HUES48 (cell line): ENCODE data around the gene CLEC14A.

Source experiments
- H3K27ac ChIP-seq: one replicate; pipeline ENCODE4 v1.7.0; 2013; ENCODE audit warnings: low read depth, low read length, inconsistent platforms
- H3K27me3 ChIP-seq: 2 replicates; pipeline ENCODE4 v1.6.1; 2013; ENCODE audit warnings: mild to moderate bottlenecking, low read length; ENCODE audit not compliant: control insufficient read depth, insufficient read depth
- H3K36me3 ChIP-seq: 2 replicates; pipeline ENCODE4 v1.6.1; 2013; ENCODE audit warnings: low read length; ENCODE audit not compliant: control insufficient read depth, insufficient read depth
- H3K4me1 ChIP-seq: 2 replicates; pipeline ENCODE4 v1.6.1; 2013; ENCODE audit warnings: mild to moderate bottlenecking, low read length; ENCODE audit not compliant: control insufficient read depth, insufficient read depth
- H3K4me3 ChIP-seq: 2 replicates; pipeline ENCODE4 v1.5.1; 2013; ENCODE audit warnings: mild to moderate bottlenecking, low read depth, low read length
- H3K9ac ChIP-seq: 2 replicates; pipeline ENCODE4 v1.6.1; 2013; ENCODE audit warnings: mild to moderate bottlenecking, low read depth, low read length, moderate library complexity
- H3K9me3 ChIP-seq: 2 replicates; pipeline ENCODE4 v1.6.1; 2013; ENCODE audit warnings: low read length; ENCODE audit not compliant: control insufficient read depth, insufficient read depth

The CLEC14A gene

DNA sequence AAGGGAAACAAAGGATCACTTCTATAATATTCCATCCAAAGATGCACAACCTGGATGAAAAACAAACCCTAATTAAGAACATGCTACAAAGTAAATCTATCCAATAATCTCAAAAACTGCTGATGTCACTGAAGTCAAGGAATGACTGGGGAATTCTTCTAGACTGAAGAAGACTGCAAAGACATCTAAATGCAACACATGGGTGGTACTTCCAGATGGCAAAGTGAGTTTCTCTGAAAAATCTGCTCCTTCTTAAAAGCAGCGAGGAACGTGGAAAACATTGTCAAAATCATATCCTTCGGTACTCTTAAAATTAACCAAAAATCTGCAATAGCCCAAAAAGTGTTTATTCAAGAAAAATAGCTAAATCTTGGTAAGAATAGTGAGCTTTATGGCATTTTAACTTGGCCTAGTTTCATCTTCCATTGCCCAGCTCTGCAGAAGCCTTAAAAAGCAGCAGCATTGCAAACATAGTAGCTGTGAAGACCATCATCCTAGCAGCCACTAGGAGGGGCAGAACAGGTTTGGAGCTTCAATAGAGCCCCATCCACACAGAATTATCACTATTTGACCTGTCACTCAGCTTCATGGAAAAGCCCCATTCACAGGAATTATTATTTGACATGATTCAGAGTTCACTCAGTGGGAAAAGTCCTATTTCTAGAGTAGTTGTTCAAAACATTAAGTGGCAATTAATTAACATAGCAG, 7.4 kb downstream of the CLEC14A start:
- Histone ChIP-seq H3K9ac (no peak overlapping the region), H3K4me1 (no peaks in the 10 kb centered on the region), H3K9me3 (no peaks in the 10 kb centered on the region), H3K27ac (no peak overlapping the region), H3K27me3 (peaks cover 78% of the 10 kb centered on the region), H3K36me3 (no peaks in the 10 kb centered on the region), H3K4me3 (no peak overlapping the region)

DNA sequence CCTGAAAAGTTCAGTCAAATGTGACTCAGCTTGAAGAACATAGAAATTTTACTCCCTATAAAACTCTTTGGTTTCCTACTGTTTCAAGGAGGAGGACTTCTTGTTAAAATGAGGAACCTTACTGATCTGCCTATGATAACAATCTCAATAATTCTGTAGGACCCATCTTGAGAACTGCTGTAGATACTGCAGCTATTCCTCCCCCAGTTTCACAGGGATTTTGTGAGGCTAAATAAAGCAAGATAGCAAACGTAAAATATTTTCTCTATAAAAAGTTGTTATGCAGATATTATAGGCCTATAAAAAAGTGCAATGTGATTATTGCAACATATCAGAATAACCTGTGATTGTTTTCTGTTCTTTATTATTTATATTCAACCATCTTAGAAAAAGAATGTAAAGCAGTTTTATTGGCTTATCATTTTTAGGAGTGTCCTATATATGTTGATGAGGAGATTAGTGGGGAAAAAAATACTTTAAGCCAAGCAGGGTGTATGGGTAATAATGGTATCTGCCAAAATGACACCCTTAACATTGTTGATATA, 12.1 kb downstream of the CLEC14A start:
- Histone ChIP-seq H3K9me3 (no peaks in the 10 kb centered on the region), H3K27ac (no peak overlapping the region), H3K4me3 (no peak overlapping the region), H3K27me3 (peaks cover 79% of the 10 kb centered on the region), H3K4me1 (no peaks in the 10 kb centered on the region), H3K36me3 (no peaks in the 10 kb centered on the region), H3K9ac (no peak overlapping the region)

- Histone ChIP-seq H3K27ac (no peak overlapping the region), H3K4me1 (no peaks in the 10 kb centered on the region), H3K9ac (no peak overlapping the region), H3K36me3 (no peaks in the 10 kb centered on the region), H3K4me3 (no peak overlapping the region), H3K27me3 (peaks cover 69% of the 10 kb centered on the region), H3K9me3 (no peaks in the 10 kb centered on the region)
Observed at GRCh38 chr14:38238878-38239277, 17.0 kb downstream of the CLEC14A start.

GRCh38 chr14:38238332-38238731, 17.6 kb downstream of the CLEC14A start:
- no peaks in the 10 kb centered on the region for H3K9me3 ChIP-seq
- peaks cover 73% of the 10 kb centered on the region for H3K27me3 ChIP-seq
- no peak overlapping the region for H3K9ac ChIP-seq

GRCh38 chr14:38233218-38233617, 22.7 kb downstream of the CLEC14A start:
- no peaks in the 10 kb centered on the region for H3K36me3 ChIP-seq
- H3K9me3 ChIP-seq = no peaks in the 10 kb centered on the region
- no peak overlapping the region for H3K9ac ChIP-seq
- no peak overlapping the region for H3K4me3 ChIP-seq
- no peaks in the 10 kb centered on the region for H3K4me1 ChIP-seq
- no peak overlapping the region for H3K27ac ChIP-seq
- peaks cover 54% of the 10 kb centered on the region for H3K27me3 ChIP-seq

More at GRCh38 chr14:38238332-38238731, 17.6 kb downstream of the CLEC14A start:
- no peaks in the 10 kb centered on the region for H3K36me3 ChIP-seq
- no peak overlapping the region for H3K27ac ChIP-seq
- H3K4me3 ChIP-seq = no peak overlapping the region
- no peaks in the 10 kb centered on the region for H3K4me1 ChIP-seq

- Histone ChIP-seq H3K36me3 (no peaks in the 10 kb centered on the region), H3K9me3 (no peaks in the 10 kb centered on the region), H3K4me3 (no peak overlapping the region), H3K4me1 (peaks cover 7% of the 10 kb centered on the region), H3K9ac (no peak overlapping the region), H3K27ac (no peak overlapping the region), H3K27me3 (peaks cover 21% of the 10 kb centered on the region)
Observed at GRCh38 chr14:38226366-38226765, 29.5 kb downstream of the CLEC14A start.

- Histone ChIP-seq H3K9ac (no peak overlapping the region), H3K9me3 (no peaks in the 10 kb centered on the region), H3K4me1 (peaks cover 11% of the 10 kb centered on the region), H3K27me3 (peaks cover 19% of the 10 kb centered on the region), H3K4me3 (no peak overlapping the region), H3K27ac (no peak overlapping the region), H3K36me3 (no peaks in the 10 kb centered on the region)
Observed at GRCh38 chr14:38225946-38226345, 29.9 kb downstream of the CLEC14A start.

- H3K4me1 ChIP-seq = peaks cover 17% of the 10 kb centered on the region
- no peaks in the 10 kb centered on the region for H3K9me3 ChIP-seq
- no peak overlapping the region for H3K27ac ChIP-seq
- H3K9ac ChIP-seq = no peak overlapping the region
- H3K27me3 ChIP-seq = peaks cover 33% of the 10 kb centered on the region
- H3K36me3 ChIP-seq = no peaks in the 10 kb centered on the region
- no peak overlapping the region for H3K4me3 ChIP-seq
Observed at GRCh38 chr14:38224338-38224737, 31.6 kb downstream of the CLEC14A start.

GRCh38 chr14:38221077-38221476, 34.8 kb downstream of the CLEC14A start:
- Histone ChIP-seq H3K9ac (no peak overlapping the region), H3K4me1 (peaks cover 25% of the 10 kb centered on the region), H3K27me3 (peaks cover 55% of the 10 kb centered on the region), H3K36me3 (no peaks in the 10 kb centered on the region), H3K9me3 (no peaks in the 10 kb centered on the region), H3K4me3 (no peak overlapping the region), H3K27ac (no peak overlapping the region)

GRCh38 chr14:38217553-38217952, 38.3 kb downstream of the CLEC14A start:
- peaks cover 86% of the 10 kb centered on the region for H3K27me3 ChIP-seq
- no peaks in the 10 kb centered on the region for H3K9me3 ChIP-seq
- no peaks in the 10 kb centered on the region for H3K36me3 ChIP-seq
- peaks cover 29% of the 10 kb centered on the region for H3K4me1 ChIP-seq
- no peak overlapping the region for H3K4me3 ChIP-seq
- no peak overlapping the region for H3K27ac ChIP-seq
- no peak overlapping the region for H3K9ac ChIP-seq

DNA sequence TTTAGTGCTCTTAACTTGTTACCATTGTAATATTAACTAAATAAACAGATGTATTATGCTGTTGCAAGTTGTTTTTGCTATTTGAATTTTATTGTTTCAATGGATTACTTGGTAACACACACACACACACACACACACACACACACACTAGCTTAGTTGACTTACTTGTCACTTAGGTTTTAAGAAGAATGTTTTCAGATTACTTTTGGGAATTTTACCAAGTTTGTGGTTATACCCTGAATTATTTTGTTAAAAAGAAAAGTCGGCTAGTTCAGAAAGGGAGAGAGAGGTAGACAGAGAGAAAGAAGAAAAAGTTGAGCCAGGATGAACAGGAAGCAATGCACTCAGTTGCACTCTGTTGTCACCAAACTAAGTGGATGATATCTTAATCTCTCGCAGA, 42.9 kb downstream of the CLEC14A start:
- Histone ChIP-seq H3K4me3 (no peak overlapping the region), H3K4me1 (peaks cover 26% of the 10 kb centered on the region), H3K9ac (no peak overlapping the region), H3K36me3 (no peaks in the 10 kb centered on the region), H3K27me3 (peaks cover 100% of the 10 kb centered on the region), H3K27ac (no peak overlapping the region), H3K9me3 (no peaks in the 10 kb centered on the region)
